NCI-H128 (cell line): ENCODE results near the gene IL6R.
A peak's percentile ranks its signal among the peaks of the same experiment; 100 is the strongest.
"Not testable (repeated sequence)": the region's sequence is repeated elsewhere in the genome, so short reads cannot be mapped to it uniquely, and the experiment has no call there.

ENCODE experiments used
- DNase-seq: peaks from one replicate; lab custom pipeline; 2025; ENCODE audit not compliant: unreplicated experiment; lab: John Stamatoyannopoulos, UW

IL6R gene

DNA sequence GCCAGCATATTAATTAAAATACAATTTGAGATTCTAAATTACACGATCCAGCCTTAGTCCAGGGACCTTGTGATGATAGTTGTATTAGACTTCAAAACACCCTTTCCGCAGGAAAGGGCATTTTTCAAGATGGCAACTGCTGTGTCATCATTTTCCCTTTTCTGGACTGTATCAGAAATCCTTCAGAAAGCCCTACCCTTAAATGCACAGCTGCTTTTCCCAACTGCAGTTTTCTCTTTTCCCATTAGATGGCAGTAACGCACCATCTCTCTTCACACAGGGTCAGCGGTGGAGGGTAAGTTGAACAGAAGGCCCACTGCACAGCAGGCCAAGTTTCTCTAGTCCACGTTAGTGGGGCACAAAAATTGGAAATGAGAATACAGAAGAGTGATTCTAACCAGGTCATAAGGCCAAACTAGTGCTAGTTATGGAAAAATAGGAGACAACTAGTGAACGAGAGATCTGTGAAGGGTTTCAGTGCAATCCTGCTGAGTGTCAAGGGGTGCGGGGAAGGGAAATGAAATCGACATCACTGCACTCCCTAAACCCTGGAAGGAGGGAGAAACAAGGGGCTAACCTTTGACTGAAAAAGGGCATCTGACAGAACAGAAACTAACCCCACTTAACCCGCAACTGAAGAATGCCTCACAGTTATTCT, 74.8 kb downstream of the IL6R start:
- DNase-seq: peak; percentile 69

DNA sequence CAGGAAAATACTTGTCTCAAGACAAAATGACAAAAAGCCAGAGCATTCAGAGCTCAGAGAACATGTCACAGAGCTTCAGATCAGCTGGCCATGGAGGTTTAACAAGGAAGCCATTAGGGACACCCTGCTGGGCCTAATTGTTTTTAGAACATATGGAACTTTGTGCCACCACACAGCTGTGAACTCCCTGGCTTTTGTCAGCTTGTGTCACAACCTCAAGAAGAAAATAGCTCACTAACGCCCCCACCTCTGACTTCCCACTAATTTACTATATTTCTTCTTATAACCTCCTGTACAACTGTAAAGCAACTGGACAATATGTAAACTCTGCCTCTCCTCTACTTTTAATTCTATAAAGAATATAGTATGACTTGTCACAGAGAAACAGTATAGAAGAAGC, 75.9 kb downstream of the IL6R start:
- no peak for DNase-seq

DNA sequence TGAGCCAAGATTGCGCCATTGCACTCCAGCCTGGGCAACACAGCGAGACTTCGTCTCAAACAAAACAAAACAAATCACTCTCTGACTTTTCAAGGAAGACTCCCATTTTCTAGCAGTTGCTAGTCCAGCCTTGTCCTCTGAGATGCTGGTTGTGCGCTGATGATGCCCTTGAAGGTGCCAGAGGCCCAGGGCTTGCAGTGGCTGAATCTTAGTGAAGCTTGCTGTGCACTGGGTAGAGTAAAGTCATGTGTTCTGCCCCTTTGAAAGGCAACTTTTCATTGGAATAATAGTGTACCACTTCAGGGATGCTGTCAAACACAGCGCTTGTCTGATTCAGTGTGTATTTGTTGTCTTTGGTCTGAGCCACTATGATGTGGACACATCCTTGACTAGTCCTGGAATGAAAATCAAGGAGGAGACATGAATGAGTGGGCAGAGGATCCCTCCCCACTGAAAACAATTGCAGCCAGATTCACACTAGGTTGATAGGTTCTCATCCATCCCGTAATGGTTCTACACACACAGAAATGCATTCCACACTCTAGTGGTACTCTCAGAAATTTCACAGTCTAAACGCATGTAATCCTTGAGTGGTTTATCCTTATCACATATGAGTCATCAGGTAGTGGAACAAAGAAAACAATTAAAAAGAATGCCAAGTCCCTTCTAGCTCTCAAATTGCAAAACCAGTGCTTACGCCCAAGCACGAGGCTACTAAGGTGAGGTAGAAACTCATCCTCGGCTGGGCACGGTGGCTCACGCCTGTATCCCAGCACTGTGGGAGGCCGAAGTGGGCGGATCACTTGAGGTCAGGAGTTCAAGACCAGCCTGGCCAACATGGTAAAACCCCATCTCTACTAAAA, 79.0 kb downstream of the IL6R start:
- DNase-seq: no peak

DNA sequence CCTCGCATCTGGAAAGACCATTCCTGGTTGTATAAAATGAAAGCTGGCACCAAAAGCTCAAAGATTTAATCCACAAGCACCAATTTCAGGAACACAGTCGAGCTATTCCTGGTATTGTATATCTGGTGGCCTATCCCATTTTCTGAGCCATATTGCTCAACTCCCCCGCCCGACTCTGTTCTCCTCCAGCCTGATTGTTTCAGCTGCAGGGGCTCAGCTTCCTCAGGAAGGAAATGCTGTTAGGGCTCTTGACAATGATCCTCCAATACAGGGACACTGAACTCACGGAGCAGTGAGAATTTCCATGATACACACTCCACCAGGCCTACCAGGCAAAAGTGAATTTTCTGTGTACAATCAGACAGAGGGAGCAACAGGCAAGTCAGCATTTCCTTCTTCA, 80.0 kb downstream of the IL6R start:
- no peak for DNase-seq

DNA sequence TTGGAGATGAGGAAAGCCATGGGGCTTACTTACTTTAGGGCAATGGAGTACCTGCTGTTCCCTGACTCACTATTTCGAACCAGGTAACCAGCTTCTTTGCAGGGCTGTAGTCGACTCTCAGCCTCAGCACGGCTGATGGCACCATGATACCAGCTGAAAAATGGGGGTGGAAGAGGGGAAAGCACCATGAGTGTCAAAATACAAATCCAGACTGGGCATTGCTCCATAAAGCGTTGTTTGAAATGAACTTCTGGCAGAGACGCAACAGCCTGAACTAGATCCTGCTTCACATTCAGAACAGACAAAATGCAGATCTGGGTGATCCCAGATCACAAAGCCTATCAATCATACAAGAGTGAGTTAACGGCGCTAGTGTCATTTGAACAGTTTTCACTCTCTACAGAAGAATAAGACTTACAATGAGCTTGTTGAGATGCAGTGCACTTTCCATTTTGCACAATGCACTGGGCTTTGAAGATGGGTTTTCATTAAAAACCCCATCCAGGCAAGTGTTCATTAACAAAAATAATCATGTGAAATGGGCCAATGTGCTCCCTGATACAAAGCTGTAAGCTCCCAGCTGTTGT, 80.9 kb downstream of the IL6R start:
- no peak for DNase-seq

DNA sequence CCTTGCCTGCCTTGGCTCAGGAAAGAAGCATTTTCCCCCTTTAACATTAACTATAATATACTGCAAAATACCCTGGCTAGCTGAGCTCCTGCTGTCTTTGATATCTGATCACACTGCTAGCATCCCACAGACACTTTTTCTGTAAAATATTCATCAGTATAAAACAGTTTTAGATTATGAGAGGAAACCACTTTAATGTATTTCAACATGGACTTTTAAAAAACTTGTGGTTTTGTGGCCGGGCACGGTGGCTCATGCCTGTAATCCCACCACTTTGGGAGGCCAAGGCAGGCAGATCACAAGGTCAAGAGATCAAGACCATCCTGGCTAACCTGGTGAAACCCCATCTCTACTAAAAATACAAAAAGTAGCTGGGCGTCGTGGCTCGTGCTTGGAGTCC, 81.6 kb downstream of the IL6R start:
- DNase-seq: not testable (repeated sequence)

DNA sequence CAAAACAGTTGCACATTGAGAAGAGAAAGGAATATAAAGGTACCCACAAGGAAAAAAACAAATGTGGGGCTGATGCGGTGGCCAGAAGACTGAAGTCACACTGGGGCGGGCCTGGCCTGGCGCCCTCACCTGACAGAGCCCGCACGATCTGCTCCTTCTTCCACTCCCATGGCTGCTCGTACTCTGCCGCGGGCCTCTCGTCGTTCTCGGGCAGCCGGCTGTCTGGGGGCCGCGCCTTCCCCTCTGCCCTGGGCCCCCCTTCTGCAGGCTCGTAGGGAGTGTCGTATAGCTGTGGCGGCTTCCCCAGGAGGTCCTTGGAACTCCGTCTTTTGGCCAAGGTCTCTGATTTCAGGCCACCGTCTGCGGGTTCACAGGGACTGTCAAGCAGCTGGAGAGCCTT, 83.8 kb downstream of the IL6R start:
- DNase-seq: no peak

DNA sequence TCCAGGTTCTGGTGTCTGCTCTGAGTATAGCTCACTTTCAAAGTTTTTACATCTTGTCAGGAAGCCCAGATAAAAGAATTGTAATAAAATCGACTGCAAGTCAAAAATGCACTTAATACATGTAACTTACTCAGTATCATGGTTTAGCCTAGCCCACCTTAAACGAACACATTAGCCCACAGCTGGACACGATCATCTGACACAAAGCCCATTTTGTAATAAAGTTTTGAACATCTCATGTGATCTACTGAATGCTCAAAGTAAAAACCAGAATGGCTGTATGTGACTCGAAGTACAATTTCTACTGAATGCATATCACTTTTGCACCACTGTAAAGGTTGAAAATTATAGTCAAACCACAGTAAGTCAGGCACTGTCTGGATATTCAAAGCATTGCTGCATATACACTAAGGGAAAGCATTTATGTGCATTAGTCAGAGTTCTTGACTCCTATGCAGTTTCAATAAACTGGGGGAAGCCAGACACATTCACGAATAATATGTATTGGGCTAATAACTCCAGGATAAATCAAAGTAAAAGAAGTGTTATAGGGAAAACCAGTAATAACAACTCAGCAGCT, 84.6 kb downstream of the IL6R start:
- DNase-seq: no peak

DNA sequence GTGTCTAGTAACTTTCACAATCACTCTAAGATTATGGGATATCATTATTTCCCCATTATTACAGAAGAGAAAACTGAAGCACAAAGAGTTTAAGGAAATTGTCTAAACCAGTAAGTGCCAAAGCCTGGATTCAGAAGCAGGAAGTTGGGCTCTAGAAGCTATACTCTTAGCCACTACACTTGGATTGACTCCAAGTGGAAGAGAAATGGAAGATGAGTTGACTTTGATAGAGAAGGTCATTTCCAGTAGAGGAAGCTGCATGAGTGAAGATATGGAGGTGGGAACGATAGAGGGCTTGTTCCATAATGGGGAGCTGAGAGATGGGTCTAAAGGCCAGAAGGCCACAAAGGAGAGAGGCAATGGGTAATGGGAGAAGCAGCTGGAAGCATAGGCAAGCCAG, 85.2 kb downstream of the IL6R start:
- DNase-seq: no peak

DNA sequence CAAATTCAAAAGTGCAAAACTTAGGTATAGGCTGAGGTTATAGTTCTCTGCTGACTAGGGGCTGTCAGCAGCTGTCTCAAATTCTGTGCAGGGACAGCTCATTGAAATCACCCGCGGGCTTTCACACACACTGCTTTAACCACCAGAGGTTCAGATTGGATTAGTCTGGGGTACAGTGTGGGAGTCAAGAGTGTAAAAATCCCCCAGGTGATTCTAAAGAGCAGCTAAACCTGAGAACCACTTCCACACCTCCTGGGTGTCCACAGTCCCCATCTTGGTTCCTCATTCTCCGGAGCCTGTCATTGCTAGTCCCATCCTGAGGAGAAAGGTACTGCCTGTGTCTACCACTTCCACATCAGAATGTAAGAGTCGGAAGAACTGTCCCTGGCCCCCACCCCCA, 87.0 kb downstream of the IL6R start:
- no peak for DNase-seq

DNA sequence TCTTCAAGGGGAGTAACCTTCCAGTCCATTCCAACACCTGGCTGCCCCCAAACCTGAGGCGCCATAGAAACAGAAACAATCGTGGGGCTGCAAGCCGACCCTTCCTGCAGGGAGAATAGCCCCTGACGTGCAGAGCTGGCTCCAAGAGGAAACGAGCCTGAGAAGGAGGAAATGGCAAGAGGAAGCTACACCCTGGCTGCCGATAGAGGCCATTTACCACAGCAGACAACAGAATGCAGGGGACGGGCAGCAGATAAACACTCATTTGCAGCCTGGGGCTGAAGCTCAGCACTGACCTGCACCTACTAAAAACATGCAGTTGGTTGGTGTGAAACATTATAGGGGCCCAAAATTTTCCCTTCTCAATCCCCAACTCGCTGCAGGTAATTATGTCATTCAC, 88.1 kb downstream of the IL6R start:
- no peak for DNase-seq

DNA sequence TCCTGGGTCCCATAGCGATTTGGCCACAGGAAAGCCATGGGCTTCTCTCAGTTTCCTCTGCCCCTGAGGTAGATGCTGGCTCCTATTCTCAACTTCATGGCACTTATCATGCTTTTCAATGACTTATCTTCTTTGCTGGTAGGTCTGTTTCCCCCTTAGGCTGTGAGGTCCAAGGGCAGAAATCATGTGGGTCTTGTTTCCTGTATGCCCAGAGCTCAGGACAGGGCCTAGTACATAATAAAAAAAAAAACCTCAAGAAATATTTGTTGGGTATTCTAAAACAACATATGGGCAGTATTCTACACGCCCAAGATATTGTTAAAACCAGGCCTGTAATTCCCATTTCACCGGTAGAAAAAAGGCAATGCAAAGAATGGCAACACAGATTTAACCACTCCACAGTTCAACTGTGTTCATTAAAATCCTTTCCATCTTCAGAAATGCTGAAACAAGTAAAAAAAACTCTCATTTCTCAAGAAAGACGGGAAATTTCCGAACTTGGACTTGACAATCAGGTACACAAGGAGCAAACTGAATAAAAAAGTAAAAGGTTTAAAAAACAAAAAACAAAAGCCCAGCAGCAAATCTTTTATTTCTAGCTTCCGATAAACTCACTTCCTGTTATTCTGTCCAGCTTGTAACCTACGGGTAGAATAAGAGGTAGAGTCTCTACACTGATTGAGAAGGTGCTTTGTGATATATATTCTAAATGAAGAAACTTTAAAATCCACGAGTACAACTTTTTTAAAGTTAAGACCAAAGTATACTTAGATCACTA, 90.5 kb downstream of the IL6R start:
- DNase-seq: no peak

DNA sequence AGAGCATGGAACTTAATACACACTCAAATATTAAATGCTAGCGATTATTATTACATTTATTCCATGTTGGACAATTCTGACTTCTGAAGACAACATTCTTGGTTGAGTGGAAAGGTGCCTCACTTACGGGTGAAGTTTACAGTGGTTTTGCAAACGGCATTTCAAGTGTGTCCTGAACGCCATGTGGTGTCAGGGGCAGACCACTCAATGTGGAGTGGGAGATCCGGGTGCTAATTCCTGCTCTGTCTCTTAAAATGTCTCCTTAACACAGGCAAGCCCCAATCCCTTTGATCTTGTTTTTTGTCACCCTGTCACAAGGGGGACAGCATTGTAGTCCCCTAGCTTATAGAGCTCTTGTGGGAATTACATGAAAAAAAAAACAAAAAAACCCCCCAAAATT, 91.2 kb downstream of the IL6R start:
- no peak for DNase-seq

DNA sequence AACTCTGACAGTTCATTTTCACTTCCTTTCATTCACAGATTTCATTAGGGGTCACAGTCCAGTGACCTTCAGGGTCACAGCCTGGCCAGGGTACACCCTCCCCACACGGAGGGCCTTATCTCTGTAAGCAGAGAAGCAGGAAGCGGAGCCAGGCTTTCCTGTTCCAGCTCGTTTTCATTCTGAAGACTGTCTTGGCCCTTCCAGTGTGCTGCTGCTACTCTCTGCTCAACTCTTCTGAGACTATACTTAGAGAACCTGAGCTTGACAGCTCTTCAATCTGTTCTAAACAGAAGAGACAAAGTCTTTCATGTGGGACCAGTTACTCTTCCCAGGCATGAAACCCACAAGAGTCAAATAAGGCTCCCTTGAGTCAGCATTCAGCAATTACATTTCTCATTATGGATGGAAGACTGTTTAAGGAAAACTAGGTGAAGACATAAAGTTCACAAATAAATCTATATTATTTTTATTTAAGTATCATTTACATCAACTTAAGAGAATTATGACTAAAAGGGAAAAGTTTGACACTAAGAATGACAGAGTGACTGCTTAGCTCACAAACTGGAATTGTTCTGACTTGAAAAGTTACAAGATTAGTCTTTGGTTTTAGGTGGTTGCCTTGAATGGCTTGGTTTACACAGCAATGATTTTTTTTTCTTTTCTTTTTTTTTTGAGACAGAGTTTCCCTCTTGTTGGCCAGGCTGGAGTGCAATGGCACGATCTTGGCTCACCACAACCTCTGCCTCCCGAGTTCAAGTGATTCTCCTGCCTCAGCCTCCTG, 92.1 kb downstream of the IL6R start:
- no peak for DNase-seq

DNA sequence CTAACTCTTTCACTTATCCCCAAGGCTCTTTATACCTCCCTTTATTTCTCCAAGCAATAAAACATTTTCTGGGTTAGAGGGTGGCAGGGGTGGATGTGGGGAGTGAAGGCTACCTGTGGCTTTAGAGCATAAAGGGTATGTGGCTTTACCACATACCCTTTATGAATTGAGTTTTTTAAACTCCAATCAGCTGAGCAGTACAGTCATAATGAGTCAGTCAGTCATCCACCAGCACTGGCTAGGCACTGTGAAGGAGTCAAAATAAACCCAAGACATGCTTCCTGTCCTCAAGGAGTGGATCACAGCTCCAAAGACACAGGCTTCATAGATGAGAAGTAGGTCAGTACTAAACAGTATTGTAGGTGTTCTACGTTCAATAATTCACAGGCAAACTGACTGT, 94.3 kb downstream of the IL6R start:
- no peak for DNase-seq

DNA sequence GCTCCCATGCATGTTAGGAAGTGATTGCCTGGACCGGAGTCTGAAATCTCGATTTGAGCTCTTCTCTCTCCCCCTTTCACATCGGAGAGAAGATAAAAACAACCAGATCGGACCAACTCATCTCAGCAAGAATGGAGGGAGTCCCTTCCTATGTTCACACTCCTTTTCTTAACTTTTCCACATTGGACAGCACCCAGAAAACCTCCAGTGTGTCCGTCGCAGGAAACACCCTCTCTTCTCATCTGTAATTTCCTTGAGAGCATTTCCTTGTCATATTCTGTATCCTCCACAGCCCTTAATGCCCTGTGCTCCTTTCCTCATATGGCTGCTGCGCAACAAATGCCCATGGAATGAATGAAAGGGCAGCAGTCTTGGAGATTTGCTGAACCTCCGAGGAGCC, 95.4 kb downstream of the IL6R start:
- DNase-seq: no peak

DNA sequence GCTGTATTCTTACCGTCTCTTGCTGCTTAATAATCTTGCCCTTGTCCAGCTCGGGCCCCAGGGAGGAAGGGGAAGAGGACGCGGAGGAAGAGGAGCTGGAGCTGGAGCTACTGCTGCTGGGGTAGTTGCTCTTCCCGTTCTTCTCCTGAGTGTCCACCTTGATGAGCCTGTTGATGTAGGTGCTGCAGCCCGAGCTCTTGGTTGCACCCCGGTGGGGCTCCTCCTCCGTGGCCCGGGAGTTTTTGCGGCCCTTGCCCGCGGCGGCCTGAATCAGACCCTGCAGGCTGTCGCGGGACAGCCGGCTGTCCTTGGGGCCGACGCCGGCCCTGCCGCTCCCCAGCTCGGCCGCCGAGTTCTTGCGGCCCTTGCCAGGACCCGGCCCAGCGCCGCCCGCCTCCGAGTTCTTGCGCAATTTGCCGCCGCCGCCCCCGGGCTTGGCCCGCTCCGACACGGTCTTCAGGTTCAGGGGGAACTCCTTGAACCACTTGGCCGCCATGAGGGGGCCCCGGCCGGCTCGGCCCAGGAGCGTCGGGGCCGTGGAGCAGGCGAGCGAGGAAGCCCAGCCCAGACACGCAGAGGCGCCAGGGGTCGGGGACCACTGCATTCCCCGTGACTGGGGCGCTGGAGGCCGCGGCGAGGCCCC, 96.4 kb downstream of the IL6R start:
- DNase-seq: no peak

DNA sequence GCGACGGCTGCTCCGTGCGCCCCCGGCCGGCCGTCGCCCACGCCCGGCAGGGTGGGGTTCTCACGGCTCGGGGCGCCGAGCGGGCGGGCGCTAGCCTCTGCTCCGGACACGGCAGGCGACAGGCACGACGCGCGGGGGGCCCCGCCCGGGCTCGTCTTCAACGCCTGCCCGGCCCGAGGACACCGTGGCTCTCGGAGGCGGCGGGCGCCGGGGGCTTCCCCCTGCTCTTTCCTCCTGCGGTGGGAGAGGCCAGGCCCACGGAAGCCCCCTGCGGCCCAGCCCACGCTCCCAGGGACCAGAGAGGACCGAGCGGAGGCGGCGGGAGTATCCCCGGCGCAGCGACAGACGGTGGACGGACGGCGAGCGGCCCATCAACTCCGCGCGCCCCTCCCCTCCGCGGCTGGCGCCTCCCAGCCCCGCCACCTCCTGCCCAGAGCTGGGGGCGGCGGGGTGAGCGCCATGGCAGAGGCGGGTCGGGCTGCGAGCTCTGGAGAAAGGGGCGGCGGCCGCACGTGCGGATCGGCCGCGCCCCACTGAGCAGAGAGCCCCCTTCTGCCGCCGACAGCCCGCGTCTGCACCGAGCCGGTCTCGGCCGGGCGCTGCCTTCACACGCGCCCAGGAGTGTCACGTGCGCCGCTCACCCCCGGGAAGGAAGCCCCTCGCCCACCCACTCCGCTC, 97.1 kb downstream of the IL6R start, which contains the start of the genes SHE and TDRD10:
SHE (minus strand) TSS at position 347 of the 678 bp plus-strand sequence. CDS start 386 bp downstream, outside the sequence.
TDRD10 (plus strand) TSS at position 154 of the 678 bp plus-strand sequence. CDS start 4,685 bp downstream, outside the sequence.
- DNase-seq: no peak

DNA sequence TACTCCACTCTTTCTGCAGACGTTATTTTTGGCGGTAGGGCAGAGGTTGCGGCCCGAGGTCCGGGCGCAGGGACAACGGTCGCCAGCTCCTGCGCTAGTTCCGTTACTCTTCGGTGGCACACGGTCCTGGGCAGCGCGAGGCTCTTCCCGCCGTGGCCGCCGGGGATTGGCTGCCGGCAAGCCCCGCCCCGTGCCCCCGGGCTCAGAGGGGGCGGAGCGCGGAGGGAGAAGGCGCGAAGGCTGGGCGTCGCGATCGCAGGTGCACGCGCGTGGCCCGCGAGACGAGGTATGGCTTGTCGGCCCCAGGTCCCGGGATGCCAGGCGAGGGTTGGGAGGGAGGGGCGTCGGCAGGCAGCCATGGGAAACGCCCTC, 97.6 kb downstream of the IL6R start:
- DNase-seq: no peak
